HG02610 (cell line): ENCODE data around the gene RPL15.

Source experiments
- ATAC-seq: cut with Tn5 transposase; IDR thresholded peaks from one replicate; pipeline ENCODE4 v1.9.1; 2021; ENCODE audit warnings: mild to moderate bottlenecking, moderate library complexity; ENCODE audit not compliant: unreplicated experiment

RPL15 gene

DNA sequence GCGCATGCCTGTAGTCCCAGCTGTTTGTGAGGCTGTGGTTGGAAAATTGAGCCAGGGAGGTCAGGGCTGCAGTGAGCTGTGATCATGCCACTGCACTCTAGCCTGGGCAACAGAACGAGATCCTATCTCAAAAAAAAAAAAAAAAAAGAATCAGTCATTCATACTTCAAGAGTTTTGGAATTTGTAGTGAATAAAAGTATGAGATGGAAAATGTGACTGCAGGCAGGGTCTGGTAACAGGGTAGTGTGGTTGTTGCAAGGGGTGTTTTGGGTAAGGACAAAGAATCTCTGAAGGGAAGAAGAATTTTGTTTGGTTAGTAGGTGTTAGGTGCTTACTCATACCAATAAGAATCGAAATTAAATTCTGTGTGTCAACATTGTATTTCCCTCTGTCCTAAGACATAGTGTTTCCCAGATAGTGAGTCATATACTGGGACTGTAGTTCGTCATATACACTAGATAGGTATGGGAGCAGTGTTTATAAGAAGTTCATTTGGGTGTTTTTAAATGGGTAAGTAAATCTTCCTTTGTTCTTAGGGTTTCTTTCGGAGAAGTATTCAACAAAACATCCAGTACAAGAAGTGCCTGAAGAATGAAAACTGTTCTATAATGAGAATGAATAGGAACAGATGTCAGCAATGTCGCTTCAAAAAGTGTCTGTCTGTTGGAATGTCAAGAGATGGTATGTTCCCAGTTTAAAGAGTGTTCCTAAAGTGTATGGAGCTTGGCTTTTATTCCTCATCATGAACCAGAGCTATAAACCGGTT is 42.4 kb downstream of the RPL15 start:
- ATAC-seq = peak; percentile 62

DNA sequence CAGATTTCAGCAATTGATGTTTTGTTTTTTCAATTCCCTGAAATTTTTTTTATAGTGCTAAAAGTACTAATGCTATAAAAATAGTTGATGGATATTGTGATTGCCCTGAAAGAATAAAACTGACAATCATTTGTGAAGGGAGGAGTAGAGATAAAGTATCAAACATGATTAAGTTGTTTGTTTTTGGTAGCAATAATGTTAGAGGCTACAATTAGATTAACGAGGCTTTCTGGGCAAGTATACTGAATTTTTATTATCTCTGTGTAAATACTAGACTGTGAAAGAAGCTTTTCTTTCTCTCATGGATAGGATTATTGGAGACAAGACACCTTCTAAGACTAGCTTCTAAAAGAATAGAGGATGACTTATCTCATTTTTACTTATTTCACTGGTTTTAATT is 43.7 kb downstream of the RPL15 start:
- no peak for ATAC-seq

DNA sequence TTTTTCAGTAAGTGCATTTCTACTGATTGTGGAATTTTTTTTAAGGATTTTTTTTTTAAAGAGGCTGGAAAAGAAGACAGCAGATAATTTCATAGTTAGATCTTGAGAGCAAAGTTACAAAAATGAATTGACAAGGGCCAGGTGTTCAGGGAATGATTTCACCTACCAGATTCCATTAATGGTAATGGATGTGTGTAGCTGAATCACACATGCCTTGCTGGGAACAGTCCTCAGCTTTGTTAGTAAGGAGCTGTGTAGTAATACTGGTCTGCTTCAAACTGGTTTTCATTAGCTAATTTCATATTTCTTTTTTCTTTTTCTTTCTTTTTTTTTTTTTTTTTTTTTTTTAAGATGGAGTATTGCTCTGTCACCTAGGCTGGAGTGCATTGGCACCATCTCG is 44.1 kb downstream of the RPL15 start:
- ATAC-seq = no peak

DNA sequence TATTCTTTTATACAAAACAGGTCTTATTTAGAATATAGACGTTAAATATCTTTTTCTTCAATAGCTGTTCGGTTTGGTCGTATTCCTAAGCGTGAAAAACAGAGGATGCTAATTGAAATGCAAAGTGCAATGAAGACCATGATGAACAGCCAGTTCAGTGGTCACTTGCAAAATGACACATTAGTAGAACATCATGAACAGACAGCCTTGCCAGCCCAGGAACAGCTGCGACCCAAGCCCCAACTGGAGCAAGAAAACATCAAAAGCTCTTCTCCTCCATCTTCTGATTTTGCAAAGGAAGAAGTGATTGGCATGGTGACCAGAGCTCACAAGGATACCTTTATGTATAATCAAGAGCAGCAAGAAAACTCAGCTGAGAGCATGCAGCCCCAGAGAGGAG is 45.0 kb downstream of the RPL15 start:
- ATAC-seq = no peak

- ATAC-seq = no peak
Observed at GRCh38 chr3:23964537-23965235, 47.8 kb downstream of the RPL15 start.

DNA sequence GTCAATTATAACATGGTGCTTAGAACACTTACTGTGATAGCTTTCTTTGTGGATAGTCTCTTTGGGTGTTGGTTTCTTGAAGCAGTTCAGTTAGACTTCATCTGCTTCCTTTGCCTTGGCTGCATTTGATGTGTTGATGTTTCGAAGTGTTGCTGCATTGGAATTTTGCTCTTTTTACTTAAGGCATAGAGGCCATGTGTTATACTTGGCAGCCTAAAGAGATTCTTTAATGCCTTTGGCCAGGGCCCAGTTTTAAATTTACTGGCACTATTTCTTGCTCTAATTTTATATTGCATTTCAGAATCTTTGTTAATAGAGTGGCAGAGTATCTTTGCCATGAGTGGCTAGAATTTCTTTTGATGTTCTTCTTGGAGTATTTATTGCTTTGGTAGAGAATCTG is 49.4 kb downstream of the RPL15 start:
- no peak for ATAC-seq

DNA sequence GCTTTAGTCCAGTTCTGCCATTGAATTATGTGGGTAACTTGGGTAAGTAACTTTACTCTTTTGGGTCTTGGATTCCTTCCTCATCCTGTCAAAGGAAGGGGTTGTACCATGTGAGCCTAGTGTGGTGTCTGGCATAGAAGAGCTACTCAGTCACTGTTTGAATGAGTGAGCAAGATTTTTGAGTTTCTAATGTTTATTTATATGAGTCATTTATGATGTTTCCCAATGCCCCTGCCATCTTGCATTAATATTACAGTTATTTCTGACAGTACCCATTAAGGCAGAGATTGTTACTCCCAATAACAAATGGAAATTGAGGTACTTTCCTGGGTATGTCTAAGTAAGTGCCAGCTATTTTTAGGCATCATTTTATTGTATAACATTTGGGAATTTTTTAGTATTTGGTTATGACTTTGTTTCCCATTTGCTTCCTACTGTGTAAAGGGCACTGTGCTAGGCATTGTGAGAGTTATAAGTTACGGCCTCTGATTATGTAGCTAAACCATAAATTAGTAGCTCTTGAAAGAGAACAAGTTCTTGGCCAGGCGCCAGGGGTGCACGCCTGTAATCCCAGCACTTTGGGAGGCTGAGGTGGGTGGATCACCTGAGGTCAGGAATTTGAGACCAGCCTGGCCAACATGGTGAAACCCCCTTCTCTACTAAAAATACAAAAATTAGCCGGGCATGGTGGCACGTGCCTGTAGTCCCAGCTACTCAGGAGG is 51.7 kb downstream of the RPL15 start:
- ATAC-seq = no peak

DNA sequence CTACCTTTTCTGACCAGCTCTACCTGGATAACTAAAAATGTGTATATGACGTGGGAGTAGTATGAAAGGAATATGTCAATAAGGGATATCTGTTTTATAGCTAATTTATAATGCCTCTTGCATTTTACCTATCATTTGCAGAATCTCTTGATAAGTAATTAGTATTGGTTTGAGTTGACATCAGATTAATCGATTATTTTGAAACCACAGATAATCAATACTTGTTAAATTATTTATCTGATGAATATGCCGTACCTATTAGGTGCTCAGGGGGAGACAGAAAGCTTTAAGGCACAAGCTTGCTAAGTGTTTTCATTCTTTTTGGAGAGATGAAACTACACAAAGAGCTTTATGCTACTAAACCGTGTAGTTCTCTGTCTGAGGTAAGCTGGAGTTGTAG is 52.5 kb downstream of the RPL15 start:
- no peak for ATAC-seq
